Lower leg skin (tissue), 4 donors: ENCODE measurements around the gene LYSMD2. TPM values are rescaled to one million over a fixed set of nuclear protein-coding genes. Genes with fewer than 3 reads are reported as not detected.
"Not testable (repeated sequence)": the region's sequence is repeated elsewhere in the genome, so short reads cannot be mapped to it uniquely, and the experiment has no call there.

ENCODE experiments used
- DNase-seq, 2 donors: peaks; one replicate each; pipeline ENCODE4 v3.0.0-alpha.2; 2019; ENCODE audit warnings: low spot score in 2 of 2
- H3K4me3 ChIP-seq: fragments of 200-600 bp; sonication (generic); 2 replicates; pipeline ENCODE4 v1.5.1; 2017; ENCODE audit warnings: mild to moderate bottlenecking, low read depth; ENCODE audit not compliant: poor library complexity, severe bottlenecking
- CTCF ChIP-seq, 3 donors: fragments of 450-650 bp; IDR thresholded peaks; one replicate each; pipeline ENCODE4 v1.5.1; 2016; ENCODE audit warnings: antibody characterized with exemption in 3 of 3, mild to moderate bottlenecking in 3 of 3, moderate library complexity in 2 of 3
- POLR2A ChIP-seq, 2 donors: fragments of 450-650 bp; IDR thresholded peaks; one replicate each; pipeline ENCODE4 v1.6.1; 2016 to 2017; ENCODE audit warnings: antibody characterized with exemption in 2 of 2, mild to moderate bottlenecking in 1 of 2, moderate library complexity in 1 of 2
- WGBS, 2 donors: methylation state at CpG; one replicate each; pipeline ENCODE4 v1.1.5; 2018; 5-methylcytosine and 5-hydroxymethylcytosine counted together
- intact Hi-C: fragments of 100-400 bp; cut with DNase I; formaldehyde crosslinking; loops from one replicate; pipeline ENCODE4 v1.15.0; 2023; ENCODE audit warnings: low total_unique reads
- total RNA-seq, 4 donors: library from RNA; depleted of rRNA; stranded (reverse); fragments of >200 nt; gene quantifications; one replicate each; pipeline ENCODE4 v1.1.0, GENCODE V29; 2016

Gene LYSMD2
- total RNA-seq, result 10 to 100 TPM in 2 of 4 donors, 1 to 10 TPM in 2; 6.6 to 17.9 (median 13.0) TPM

GRCh38 chr15:51737522-51738305 is at the start of gene LYSMD2:
Gene LYSMD2, minus strand, starts transcription at chr15:51737655. Its CDS starts 33 bp downstream, at chr15:51737622.
- intact Hi-C loops, result no loop called here
- DNase-seq, result peak; percentile 62 to 95
- TF ChIP-seq POLR2A (IDR thresholded peaks at IDR 0.05) (no peak), CTCF (IDR thresholded peaks at IDR 0.05) (no peak)
- 0 to 1% methylated on average over 24 to 45 of the region's 67 CpGs for WGBS, 2 donors
- H3K4me3 ChIP-seq, result peak within 1 kb of the TSS; percentile 73

GRCh38 chr15:51787130-51787529 is 49.7 kb upstream of the LYSMD2 start:
- H3K4me3 ChIP-seq, intact Hi-C loops, DNase-seq: not testable (repeated sequence)
- WGBS, 2 donors, result 94 to 96% methylated on average over 11 of the region's 11 CpGs

- H3K4me3 ChIP-seq, result no peak overlapping the region
- TF ChIP-seq POLR2A (IDR thresholded peaks at IDR 0.05), result no peak
- TF ChIP-seq CTCF (IDR thresholded peaks at IDR 0.05), result no peak
- DNase-seq, result no peak
- intact Hi-C loops, result no loop called here
- 86% methylated on average over 3 of the region's 3 CpGs for WGBS, 2 donors
These were observed 46.5 kb upstream of the LYSMD2 start for GRCh38 chr15:51783967-51784366.

- TF ChIP-seq CTCF (IDR thresholded peaks at IDR 0.05) (no peak), POLR2A (IDR thresholded peaks at IDR 0.05) (no peak)
- H3K4me3 ChIP-seq, result no peak overlapping the region
- 89 to 90% methylated on average over 7 of the region's 7 CpGs for WGBS, 2 donors
- intact Hi-C loops, result no loop called here
- no peak for DNase-seq
These were observed 45.0 kb upstream of the LYSMD2 start for GRCh38 chr15:51782357-51782896.

- H3K4me3 ChIP-seq, result no peak overlapping the region
- 56 to 81% methylated on average over 2 of the region's 2 CpGs for WGBS, 2 donors
- DNase-seq, result no peak
- intact Hi-C loops, result no loop called here
- no peak for TF ChIP-seq POLR2A (IDR thresholded peaks at IDR 0.05)
- no peak for TF ChIP-seq CTCF (IDR thresholded peaks at IDR 0.05)
These were observed 44.1 kb upstream of the LYSMD2 start for GRCh38 chr15:51781506-51781905.

GRCh38 chr15:51780636-51781035 is 43.2 kb upstream of the LYSMD2 start:
- WGBS, 2 donors, result 58 to 81% methylated on average over 1 of the region's 1 CpG
- no peak for TF ChIP-seq POLR2A (IDR thresholded peaks at IDR 0.05)
- no peak for TF ChIP-seq CTCF (IDR thresholded peaks at IDR 0.05)
- no peak for DNase-seq
- H3K4me3 ChIP-seq, result no peak overlapping the region
- intact Hi-C loops, result no loop called here
